Measurements from ENCODE around the gene SEPTIN10.
"Not testable (repeated sequence)": the region's sequence is repeated elsewhere in the genome, so short reads cannot be mapped to it uniquely, and the experiment has no call there.

Gene SEPTIN10

GRCh38 chr2:109633284-109633961, 19.7 kb upstream of the SEPTIN10 start:
- DNase-seq (ENCODE audit: low spot score): no peak
- in situ Hi-C loops (cut with MboI; ENCODE audit: low sequenced_read_pairs, unreplicated experiment): no loop called here
- TF ChIP-seq CTCF (IDR thresholded peaks at IDR 0.05; ENCODE audit: borderline replicate concordance, control extremely low read depth, extremely low read depth, insufficient read depth, missing control alignments): no peak

GRCh38 chr2:109632158-109632789, 18.5 kb upstream of the SEPTIN10 start:
- DNase-seq (ENCODE audit: low spot score): no peak
- no peak for TF ChIP-seq CTCF (IDR thresholded peaks at IDR 0.05; ENCODE audit: borderline replicate concordance, control extremely low read depth, extremely low read depth, insufficient read depth, missing control alignments)
- in situ Hi-C loops (cut with MboI; ENCODE audit: low sequenced_read_pairs, unreplicated experiment): no loop called here

- TF ChIP-seq CTCF (IDR thresholded peaks at IDR 0.05; ENCODE audit: borderline replicate concordance, control extremely low read depth, extremely low read depth, insufficient read depth, missing control alignments): no peak
- in situ Hi-C loops (cut with MboI; ENCODE audit: low sequenced_read_pairs, unreplicated experiment): no loop called here
- DNase-seq (ENCODE audit: low spot score): no peak
These were observed 18.0 kb upstream of the SEPTIN10 start for GRCh38 chr2:109631741-109632140.

- in situ Hi-C loops (cut with MboI; ENCODE audit: low sequenced_read_pairs, unreplicated experiment): no loop called here
- DNase-seq (ENCODE audit: low spot score): no peak
- TF ChIP-seq CTCF (IDR thresholded peaks at IDR 0.05; ENCODE audit: borderline replicate concordance, control extremely low read depth, extremely low read depth, insufficient read depth, missing control alignments): no peak
These were observed 17.0 kb upstream of the SEPTIN10 start for GRCh38 chr2:109630441-109631430.

GRCh38 chr2:109629867-109630266, 16.1 kb upstream of the SEPTIN10 start:
- in situ Hi-C loops (cut with MboI; ENCODE audit: low sequenced_read_pairs, unreplicated experiment): no loop called here
- no peak for DNase-seq (ENCODE audit: low spot score)
- no peak for TF ChIP-seq CTCF (IDR thresholded peaks at IDR 0.05; ENCODE audit: borderline replicate concordance, control extremely low read depth, extremely low read depth, insufficient read depth, missing control alignments)

- DNase-seq (ENCODE audit: low spot score); in situ Hi-C loops (cut with MboI; ENCODE audit: low sequenced_read_pairs, unreplicated experiment): not testable (repeated sequence)
These were observed 14.6 kb upstream of the SEPTIN10 start for GRCh38 chr2:109628321-109628720.

Measured in GM13976 (cell line).